Mesenchymal stem cell (in vitro differentiated cells and primary cell): ENCODE data around the gene FAM200C.

Experiments
- DNase-seq: peaks from one replicate; pipeline ENCODE4 v3.0.0-alpha.2; 2013
- H2AFZ ChIP-seq: one replicate; pipeline ENCODE4 v1.6.1; 2013; ENCODE audit warnings: low read depth, mild to moderate bottlenecking, control low read depth, inconsistent platforms, low read length, moderate library complexity
- H2AK5ac ChIP-seq: 2 replicates; pipeline ENCODE4 v1.6.1; 2013; ENCODE audit warnings: low read length, moderate library complexity, mild to moderate bottlenecking, inconsistent platforms; ENCODE audit not compliant: severe bottlenecking
- H2BK120ac ChIP-seq: one replicate; pipeline ENCODE4 v1.6.1; 2013; ENCODE audit warnings: low read depth, mild to moderate bottlenecking, inconsistent platforms, low read length, moderate library complexity
- H2BK12ac ChIP-seq, 2 experiments: one replicate each; pipeline ENCODE4 v1.6.1; 2013; ENCODE audit warnings: inconsistent platforms in 2 of 2, low read length in 2 of 2, mild to moderate bottlenecking in 2 of 2, moderate library complexity in 2 of 2, control low read depth in 1 of 2
- H2BK15ac ChIP-seq: one replicate; pipeline ENCODE4 v1.6.1; 2013; ENCODE audit warnings: mild to moderate bottlenecking, low read depth, inconsistent platforms; ENCODE audit not compliant: poor library complexity, severe bottlenecking
- H2BK5ac ChIP-seq: 2 replicates; pipeline ENCODE4 v1.6.1; 2013; ENCODE audit warnings: low read depth, mild to moderate bottlenecking, low read length, control low read depth, inconsistent platforms; ENCODE audit not compliant: poor library complexity, severe bottlenecking
- H3K14ac ChIP-seq, 2 experiments: one replicate each; pipeline ENCODE4 v1.6.1; 2013; ENCODE audit warnings: inconsistent platforms in 2 of 2, low read length in 2 of 2, control low read depth in 1 of 2, mild to moderate bottlenecking in 1 of 2, moderate library complexity in 1 of 2
- H3K18ac ChIP-seq, 2 experiments: one replicate each; pipeline ENCODE4 v1.6.1; 2013; ENCODE audit warnings: inconsistent platforms in 2 of 2, low read length in 2 of 2, control low read depth in 1 of 2, low read depth in 1 of 2, mild to moderate bottlenecking in 1 of 2
- H3K23ac ChIP-seq, 2 experiments: one replicate each; pipeline ENCODE4 v1.6.1; 2013; ENCODE audit warnings: inconsistent platforms in 2 of 2, low read length in 2 of 2, mild to moderate bottlenecking in 2 of 2, moderate library complexity in 2 of 2, control low read depth in 1 of 2
- H3K27ac ChIP-seq: 2 replicates; pipeline ENCODE4 v1.5.1; 2013; ENCODE audit warnings: mild to moderate bottlenecking, moderate library complexity, low read length, control low read depth, inconsistent platforms; ENCODE audit not compliant: poor library complexity, severe bottlenecking
- H3K27me3 ChIP-seq, 2 experiments: 2 replicates each; pipeline versions ENCODE4 v1.6.1 to v1.7.0; 2013; ENCODE audit warnings: low read length in 2 of 2, mild to moderate bottlenecking in 2 of 2, moderate library complexity in 2 of 2, control low read depth in 1 of 2, inconsistent platforms in 1 of 2; ENCODE audit not compliant: control insufficient read depth in 1 of 2, insufficient read depth in 1 of 2
- H3K36me3 ChIP-seq, 2 experiments: 2 replicates each; pipeline versions ENCODE4 v1.6.1 to v1.7.0; 2013; ENCODE audit warnings: low read length in 2 of 2, control low read depth in 1 of 2, inconsistent platforms in 1 of 2, low read depth in 1 of 2, mild to moderate bottlenecking in 1 of 2; ENCODE audit not compliant: insufficient read depth in 2 of 2, control insufficient read depth in 1 of 2
- H3K4ac ChIP-seq, 2 experiments: one replicate each; pipeline ENCODE4 v1.6.1; 2013; ENCODE audit warnings: inconsistent platforms in 2 of 2, low read length in 2 of 2, mild to moderate bottlenecking in 2 of 2, moderate library complexity in 2 of 2, control low read depth in 1 of 2, low read depth in 1 of 2
- H3K4me1 ChIP-seq: 2 replicates; pipeline ENCODE4 v1.6.1; 2013; ENCODE audit warnings: low read depth, low read length, control low read depth; ENCODE audit not compliant: control insufficient read depth, insufficient read depth
- H3K4me2 ChIP-seq: 2 replicates; pipeline ENCODE4 v1.6.1; 2013; ENCODE audit warnings: low read length, mild to moderate bottlenecking, inconsistent platforms; ENCODE audit not compliant: poor library complexity, severe bottlenecking
- H3K4me3 ChIP-seq, 2 experiments: 2 replicates each; pipeline versions ENCODE4 v1.5.1 to v1.7.0; 2013; ENCODE audit warnings: low read length in 2 of 2, mild to moderate bottlenecking in 2 of 2, control low read depth in 1 of 2, low read depth in 1 of 2; ENCODE audit not compliant: insufficient read depth in 1 of 2
- H3K79me1 ChIP-seq: replicated peaks from 2 replicates; pipeline ENCODE4 v1.6.1; 2013; ENCODE audit warnings: mild to moderate bottlenecking, control low read depth, low read length, inconsistent platforms; ENCODE audit not compliant: poor library complexity, severe bottlenecking
- H3K9ac ChIP-seq: 2 replicates; pipeline ENCODE4 v1.7.0; 2013; ENCODE audit warnings: mild to moderate bottlenecking, low read length, moderate library complexity
- H3K9me3 ChIP-seq: 2 replicates; pipeline ENCODE4 v1.7.0; 2013; ENCODE audit warnings: mild to moderate bottlenecking, low read length; ENCODE audit not compliant: control insufficient read depth
- H4K8ac ChIP-seq: one replicate; pipeline ENCODE4 v1.6.1; 2013; ENCODE audit warnings: inconsistent platforms, mild to moderate bottlenecking, low read length, moderate library complexity
- H4K91ac ChIP-seq: one replicate; pipeline ENCODE4 v1.6.1; 2013; ENCODE audit warnings: mild to moderate bottlenecking, low read length, inconsistent platforms
- WGBS: methylation state at CpG from one replicate; pipeline ENCODE4 v1.1.7; 2013; ENCODE audit warnings: mixed read lengths; 5-methylcytosine and 5-hydroxymethylcytosine counted together

Gene FAM200C

GRCh38 chr5:160349935-160350303 lies 49.9 kb downstream of the FAM200C start:
- Histone ChIP-seq H2BK15ac (no peak overlapping the region), H3K4me1 (peaks cover 3% of the 10 kb centered on the region), H3K23ac (no peak overlapping the region), H3K4ac (no peak overlapping the region), H2BK5ac (no peak overlapping the region), H2BK12ac (no peak overlapping the region), H3K27ac (no peak overlapping the region), H3K9me3 (no peaks in the 10 kb centered on the region), H4K8ac (no peak overlapping the region), H2BK120ac (no peak overlapping the region), H3K36me3 (no peaks in the 10 kb centered on the region), H3K4me3 (no peak overlapping the region), H3K9ac (no peak overlapping the region), H3K4me2 (no peak overlapping the region), H3K27me3 (peaks cover 0 to 3% of the 10 kb centered on the region in 2 experiments), H2AK5ac (no peak overlapping the region), H2AFZ (no peak overlapping the region), H3K14ac (no peak overlapping the region), H3K18ac (no peak overlapping the region), H3K79me1 (no peaks in the 10 kb centered on the region), H4K91ac (no peak overlapping the region)
- 81% methylated on average over 4 of the region's 4 CpGs for WGBS
- no peak for DNase-seq

GRCh38 chr5:160349249-160349934 lies 50.5 kb downstream of the FAM200C start:
- H3K14ac ChIP-seq, result no peak overlapping the region
- H3K27ac ChIP-seq, result no peak overlapping the region
- peaks cover 0 to 3% of the 10 kb centered on the region in 2 experiments for H3K27me3 ChIP-seq
- no peak overlapping the region for H4K8ac ChIP-seq
- H3K4me3 ChIP-seq, result no peak overlapping the region
- WGBS, result 95% methylated on average over 27 of the region's 27 CpGs
- no peak overlapping the region for H3K4me2 ChIP-seq
- H3K79me1 ChIP-seq, result no peaks in the 10 kb centered on the region
- no peak overlapping the region for H3K23ac ChIP-seq
- peak overlapping the region; percentile 36 for H4K91ac ChIP-seq
- H2BK120ac ChIP-seq, result no peak overlapping the region
- H3K9me3 ChIP-seq, result no peaks in the 10 kb centered on the region
- H3K18ac ChIP-seq, result no peak overlapping the region
- H2BK12ac ChIP-seq, result no peak overlapping the region
- no peak overlapping the region for H2BK5ac ChIP-seq
- peaks cover 3% of the 10 kb centered on the region for H3K4me1 ChIP-seq
- no peak overlapping the region for H3K4ac ChIP-seq
- H2AK5ac ChIP-seq, result no peak overlapping the region
- no peak for DNase-seq
- H3K36me3 ChIP-seq, result no peaks in the 10 kb centered on the region
- H3K9ac ChIP-seq, result no peak overlapping the region
- no peak overlapping the region for H2BK15ac ChIP-seq
- H2AFZ ChIP-seq, result no peak overlapping the region

GRCh38 chr5:160348080-160348479 lies 51.8 kb downstream of the FAM200C start:
- Histone ChIP-seq H2BK15ac (no peak overlapping the region), H2BK12ac (no peak overlapping the region), H4K91ac (no peak overlapping the region), H3K4ac (no peak overlapping the region), H3K36me3 (no peaks in the 10 kb centered on the region), H2AFZ (no peak overlapping the region), H4K8ac (no peak overlapping the region), H3K4me1 (peaks cover 3% of the 10 kb centered on the region), H3K27ac (no peak overlapping the region), H2BK120ac (no peak overlapping the region), H3K23ac (no peak overlapping the region), H3K4me3 (no peak overlapping the region), H3K27me3 (peaks cover 0 to 11% of the 10 kb centered on the region in 2 experiments), H2BK5ac (no peak overlapping the region), H3K4me2 (no peak overlapping the region), H3K9ac (no peak overlapping the region), H3K79me1 (no peaks in the 10 kb centered on the region), H3K18ac (no peak overlapping the region), H3K9me3 (no peaks in the 10 kb centered on the region), H2AK5ac (no peak overlapping the region), H3K14ac (no peak overlapping the region)
- DNase-seq, result no peak
- WGBS, result 92% methylated on average over 11 of the region's 11 CpGs

- H3K79me1 ChIP-seq, result no peaks in the 10 kb centered on the region
- no peak overlapping the region for H2BK15ac ChIP-seq
- no peaks in the 10 kb centered on the region for H3K36me3 ChIP-seq
- no peak overlapping the region for H3K9ac ChIP-seq
- peaks cover 0 to 11% of the 10 kb centered on the region in 2 experiments for H3K27me3 ChIP-seq
- no peak overlapping the region for H2BK5ac ChIP-seq
- no peak overlapping the region for H3K23ac ChIP-seq
- H3K9me3 ChIP-seq, result no peaks in the 10 kb centered on the region
- no peak overlapping the region for H2BK12ac ChIP-seq
- H4K8ac ChIP-seq, result no peak overlapping the region
- no peak overlapping the region for H4K91ac ChIP-seq
- H3K14ac ChIP-seq, result no peak overlapping the region
- 92% methylated on average over 6 of the region's 6 CpGs for WGBS
- no peak overlapping the region for H2AK5ac ChIP-seq
- no peak overlapping the region for H3K27ac ChIP-seq
- no peak overlapping the region for H3K4me3 ChIP-seq
- peaks cover 4% of the 10 kb centered on the region for H3K4me1 ChIP-seq
- H3K4me2 ChIP-seq, result no peak overlapping the region
- DNase-seq, result no peak
- H3K4ac ChIP-seq, result no peak overlapping the region
- H3K18ac ChIP-seq, result no peak overlapping the region
- no peak overlapping the region for H2AFZ ChIP-seq
- H2BK120ac ChIP-seq, result no peak overlapping the region
These were observed 52.4 kb downstream of the FAM200C start for GRCh38 chr5:160347448-160347847.
